KOPT-K1 (cell line): ENCODE results near the gene TCERG1L.

Source experiments
- H3K27ac ChIP-seq: fragments of 200-600 bp; sonication (generic); 2 replicates; pipeline ENCODE4 v1.5.1; 2016; ENCODE audit warnings: antibody characterized with exemption, mild to moderate bottlenecking, low read depth, low read length; ENCODE audit not compliant: poor library complexity, severe bottlenecking
- H3K36me3 ChIP-seq: fragments of 200-600 bp; sonication (generic); 2 replicates; pipeline ENCODE4 v1.5.1; 2017; ENCODE audit warnings: antibody characterized with exemption, mild to moderate bottlenecking, low read length, moderate library complexity; ENCODE audit not compliant: insufficient read depth
- H3K9me3 ChIP-seq: fragments of 200-600 bp; sonication (generic); 2 replicates; pipeline ENCODE4 v1.5.1; 2017; ENCODE audit warnings: antibody characterized with exemption, low read length, mild to moderate bottlenecking; ENCODE audit not compliant: insufficient read depth, poor library complexity, severe bottlenecking

Gene TCERG1L

DNA sequence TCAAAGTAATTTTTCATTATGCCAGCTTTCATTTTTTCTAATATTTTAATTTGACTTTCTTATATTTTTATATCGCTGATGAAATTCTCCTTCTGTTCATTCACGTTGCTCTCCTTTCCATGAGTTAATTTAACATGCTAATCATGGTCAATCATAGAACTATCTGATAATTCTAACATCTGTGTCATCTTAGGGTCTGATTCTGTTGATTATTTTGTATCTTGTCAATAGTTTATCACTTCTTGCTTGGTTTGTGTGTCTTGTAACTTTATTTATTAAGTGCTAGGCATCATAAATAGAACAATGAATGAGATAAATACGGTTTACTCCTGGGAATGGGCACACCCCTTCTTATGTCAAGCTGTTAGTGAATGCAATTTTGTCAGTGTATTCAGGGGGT is 11.0 kb downstream of the TCERG1L start:
- Histone ChIP-seq H3K36me3 (no peaks in the 10 kb centered on the region), H3K27ac (no peak overlapping the region), H3K9me3 (peaks cover 14% of the 10 kb centered on the region)

DNA sequence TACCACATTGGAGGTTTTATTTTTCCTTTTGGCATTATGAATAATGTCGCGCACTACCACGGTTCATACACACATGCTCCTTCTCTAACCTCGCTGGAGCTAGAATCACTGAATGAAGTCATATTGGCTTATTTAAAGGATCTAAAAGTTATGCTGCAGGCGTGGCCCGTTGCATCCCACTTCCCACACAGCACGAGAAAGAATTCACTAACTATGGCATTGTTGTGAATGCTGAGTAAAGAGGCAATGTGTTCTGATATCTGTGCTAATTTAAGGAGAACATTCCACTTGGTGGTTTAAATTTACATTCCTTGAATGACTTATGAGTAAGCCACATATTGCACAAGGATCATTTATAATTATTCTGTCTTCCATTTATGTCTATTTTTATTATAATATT is 20.7 kb downstream of the TCERG1L start:
- Histone ChIP-seq H3K9me3 (no peaks in the 10 kb centered on the region), H3K27ac (no peak overlapping the region), H3K36me3 (no peaks in the 10 kb centered on the region)

DNA sequence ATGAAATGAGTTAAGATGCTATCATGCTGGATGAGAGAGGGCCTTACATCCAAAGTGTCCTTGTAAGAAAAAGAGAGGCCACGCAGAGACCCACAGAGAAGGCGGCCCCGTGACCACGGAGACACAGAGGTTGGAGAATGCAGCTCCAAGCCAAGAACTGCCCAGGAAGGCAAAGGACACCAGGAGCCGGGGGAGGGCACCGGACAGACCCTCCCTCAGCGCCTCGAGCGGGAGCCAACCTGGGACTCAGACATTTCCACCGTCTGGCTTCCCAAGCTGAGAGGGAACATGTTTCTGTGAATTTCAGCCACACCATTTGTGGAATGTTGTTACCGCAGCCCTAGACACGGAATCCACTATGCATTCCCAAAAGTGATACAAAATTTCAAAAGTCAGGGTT is 22.9 kb downstream of the TCERG1L start:
- H3K36me3 ChIP-seq: no peaks in the 10 kb centered on the region
- H3K27ac ChIP-seq: no peak overlapping the region
- H3K9me3 ChIP-seq: no peaks in the 10 kb centered on the region

DNA sequence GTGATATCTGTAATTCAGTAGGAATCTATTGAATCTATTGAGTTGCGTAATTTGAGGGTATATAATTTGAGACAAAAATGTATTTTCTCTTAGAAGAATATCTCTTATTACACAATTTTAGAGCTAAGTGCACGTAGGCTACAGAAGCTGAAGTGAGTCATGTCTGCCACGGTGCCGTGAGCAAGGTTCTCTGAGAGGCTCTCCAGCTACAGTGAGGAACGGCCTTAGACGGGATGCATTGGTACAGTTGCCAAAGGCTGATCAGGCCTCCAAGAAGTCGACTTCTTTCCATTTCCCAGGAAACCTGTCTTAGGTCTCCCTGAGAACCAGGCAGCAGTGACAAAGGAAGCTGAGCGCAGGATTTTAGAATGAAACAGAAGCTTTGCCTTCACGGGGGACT is 28.6 kb downstream of the TCERG1L start:
- H3K27ac ChIP-seq: no peak overlapping the region
- no peaks in the 10 kb centered on the region for H3K36me3 ChIP-seq
- H3K9me3 ChIP-seq: no peaks in the 10 kb centered on the region

DNA sequence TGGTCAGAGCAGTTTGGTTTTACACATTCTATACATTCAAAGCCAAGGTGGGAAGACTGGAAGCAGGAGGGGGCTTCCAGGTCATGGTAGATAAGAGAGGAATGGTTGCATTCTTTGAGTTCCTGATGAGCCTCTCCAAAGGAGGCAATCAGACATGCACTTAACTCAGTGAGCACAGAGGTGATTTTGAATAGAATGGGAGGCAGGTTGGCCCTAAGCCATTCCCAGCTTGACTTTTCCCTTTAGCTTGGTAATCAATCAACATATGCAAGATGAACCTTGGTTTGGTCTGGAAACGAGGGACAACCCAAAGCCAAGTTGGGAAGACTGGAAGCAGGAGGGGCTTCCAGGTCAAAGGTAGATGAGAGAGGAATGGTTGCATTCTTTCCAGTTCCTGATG is 31.4 kb downstream of the TCERG1L start:
- H3K36me3 ChIP-seq: no peaks in the 10 kb centered on the region
- no peak overlapping the region for H3K27ac ChIP-seq
- no peaks in the 10 kb centered on the region for H3K9me3 ChIP-seq

DNA sequence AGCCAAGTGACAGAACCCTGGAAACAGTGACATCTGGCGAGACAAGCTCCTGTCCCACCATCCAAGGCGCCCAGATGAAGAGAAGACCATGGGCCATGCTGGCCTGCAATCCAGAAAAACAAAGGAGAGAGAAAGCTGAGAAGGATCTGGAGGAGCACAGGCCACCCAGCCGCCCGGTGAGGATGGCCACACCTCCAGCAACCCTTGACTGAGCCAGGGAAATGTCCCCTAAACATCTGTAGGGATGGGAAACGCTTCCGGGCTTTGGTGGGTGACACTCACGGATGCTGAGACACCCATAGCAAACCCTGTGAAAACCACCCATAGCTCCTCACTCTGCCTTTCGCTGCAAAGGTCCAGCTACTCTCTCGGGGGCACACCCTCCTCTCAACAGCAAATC is 32.0 kb downstream of the TCERG1L start:
- H3K9me3 ChIP-seq: no peaks in the 10 kb centered on the region
- H3K36me3 ChIP-seq: no peaks in the 10 kb centered on the region
- no peak overlapping the region for H3K27ac ChIP-seq

DNA sequence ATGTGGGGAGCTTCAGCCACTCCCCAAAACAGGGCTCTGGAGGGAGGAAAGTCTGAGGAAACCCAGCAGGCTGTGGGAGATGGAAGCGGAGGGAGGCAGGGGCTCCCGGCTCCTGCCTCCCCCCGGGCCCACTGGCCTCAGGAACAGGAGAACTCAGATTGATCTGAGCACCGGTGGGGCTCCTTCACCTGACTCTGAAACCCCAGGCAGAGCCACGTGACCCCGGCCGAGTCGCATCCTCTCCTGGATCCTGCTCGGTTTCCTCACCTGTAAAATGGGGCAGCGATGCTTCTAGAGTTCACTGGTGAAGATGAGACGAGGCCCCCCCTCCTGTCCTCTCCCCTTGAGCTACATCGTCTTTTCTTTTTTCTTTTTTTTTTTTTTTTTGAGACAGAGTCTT is 33.6 kb downstream of the TCERG1L start:
- Histone ChIP-seq H3K27ac (no peak overlapping the region), H3K9me3 (no peaks in the 10 kb centered on the region), H3K36me3 (no peaks in the 10 kb centered on the region)

DNA sequence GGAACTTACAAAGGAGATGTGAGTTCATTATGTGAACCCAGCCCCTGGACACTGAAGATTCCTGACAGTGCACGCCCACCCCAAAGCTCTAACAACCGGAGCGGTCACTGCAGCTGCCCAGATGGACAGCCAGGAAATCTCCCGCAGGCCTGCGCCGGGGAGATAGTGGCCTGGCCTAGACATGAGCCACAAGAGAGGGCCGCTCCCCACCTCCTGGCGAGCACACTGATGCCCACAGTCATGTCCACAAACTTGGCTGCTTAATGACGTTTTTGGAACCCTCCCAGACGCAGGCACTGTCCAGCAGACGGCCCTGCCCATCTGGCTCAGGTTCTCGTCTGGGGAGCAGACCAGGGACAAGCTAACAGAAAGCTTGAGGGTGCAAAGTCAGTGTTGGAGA is 34.2 kb downstream of the TCERG1L start:
- no peaks in the 10 kb centered on the region for H3K36me3 ChIP-seq

DNA sequence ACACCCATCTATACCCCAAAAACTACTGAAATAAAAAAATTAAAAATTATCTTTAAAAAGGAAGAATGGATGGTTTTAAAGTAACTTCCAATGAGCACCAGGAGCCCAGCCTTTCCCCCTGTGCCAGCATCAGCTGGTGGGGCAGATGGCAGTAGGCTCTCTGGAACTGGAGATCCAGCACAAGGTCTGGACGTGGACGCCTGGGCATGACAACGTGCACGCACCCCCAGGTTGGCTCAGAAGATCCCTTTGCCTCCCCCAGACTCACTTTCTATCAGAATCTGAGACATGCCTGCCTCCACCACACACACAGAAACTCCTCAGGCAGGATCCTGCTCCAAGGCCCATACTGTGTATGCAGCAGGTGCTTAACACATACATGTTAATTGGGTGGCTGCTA is 35.8 kb downstream of the TCERG1L start:
- no peaks in the 10 kb centered on the region for H3K9me3 ChIP-seq
- no peak overlapping the region for H3K27ac ChIP-seq
- H3K36me3 ChIP-seq: no peaks in the 10 kb centered on the region

More for the DNA sequence above, 34.2 kb downstream of the TCERG1L start:
- no peaks in the 10 kb centered on the region for H3K9me3 ChIP-seq
- no peak overlapping the region for H3K27ac ChIP-seq

DNA sequence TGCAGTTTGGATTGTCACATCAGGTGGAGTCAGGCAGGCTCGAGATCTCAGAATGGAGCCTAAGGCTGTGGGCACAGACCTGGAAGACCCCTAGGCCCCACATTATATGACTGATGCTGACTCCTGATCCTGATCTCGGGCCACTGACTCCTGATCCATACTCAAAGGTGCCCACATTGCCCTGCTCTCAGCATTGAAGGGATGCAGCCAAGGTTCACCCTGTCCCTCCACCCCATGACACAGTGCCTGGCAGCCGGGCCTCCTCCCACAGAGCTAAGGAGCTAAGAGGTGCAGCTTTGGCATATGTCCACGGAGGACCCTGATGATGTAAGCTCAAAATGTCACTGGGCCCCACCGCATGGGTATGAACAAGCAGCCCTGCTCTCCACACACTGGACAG is 36.6 kb downstream of the TCERG1L start:
- H3K27ac ChIP-seq: no peak overlapping the region
- no peaks in the 10 kb centered on the region for H3K9me3 ChIP-seq
- H3K36me3 ChIP-seq: no peaks in the 10 kb centered on the region

DNA sequence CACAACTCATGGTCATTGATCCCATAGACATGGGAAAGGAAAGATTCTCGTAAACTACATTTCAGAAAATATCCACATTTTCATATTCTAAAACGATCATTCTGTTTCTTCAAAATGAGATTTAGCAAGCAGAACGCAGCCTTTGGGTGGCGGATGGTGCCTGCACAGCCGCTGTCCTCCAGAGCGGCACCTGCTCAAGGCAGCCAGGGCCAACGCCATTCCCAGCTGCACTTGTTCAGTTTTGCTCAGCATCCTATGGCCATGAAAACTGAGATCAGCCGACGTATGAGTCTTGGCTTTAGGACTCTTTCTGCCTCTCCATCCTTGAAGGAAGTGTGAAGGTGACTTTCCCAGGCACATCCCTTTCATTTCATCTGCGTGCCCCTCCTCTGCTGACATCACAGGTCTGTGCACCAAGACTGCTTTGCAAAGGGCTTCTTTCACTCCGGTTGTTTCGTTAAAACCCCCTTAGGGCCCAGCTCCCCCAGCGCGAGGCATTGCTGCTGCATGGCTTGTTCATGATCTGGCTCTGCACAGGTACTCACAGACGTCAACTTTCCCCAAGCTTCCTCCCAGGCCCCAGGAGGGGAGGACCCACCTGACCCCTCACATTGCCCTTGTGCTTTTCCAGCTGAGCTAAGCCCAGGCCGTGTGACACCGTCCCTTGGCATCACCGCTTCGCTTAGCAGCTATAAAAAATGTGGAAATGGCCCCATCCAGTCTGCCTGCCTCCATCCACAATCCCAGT is 37.2 kb downstream of the TCERG1L start:
- Histone ChIP-seq H3K9me3 (no peaks in the 10 kb centered on the region), H3K27ac (no peak overlapping the region), H3K36me3 (no peaks in the 10 kb centered on the region)

DNA sequence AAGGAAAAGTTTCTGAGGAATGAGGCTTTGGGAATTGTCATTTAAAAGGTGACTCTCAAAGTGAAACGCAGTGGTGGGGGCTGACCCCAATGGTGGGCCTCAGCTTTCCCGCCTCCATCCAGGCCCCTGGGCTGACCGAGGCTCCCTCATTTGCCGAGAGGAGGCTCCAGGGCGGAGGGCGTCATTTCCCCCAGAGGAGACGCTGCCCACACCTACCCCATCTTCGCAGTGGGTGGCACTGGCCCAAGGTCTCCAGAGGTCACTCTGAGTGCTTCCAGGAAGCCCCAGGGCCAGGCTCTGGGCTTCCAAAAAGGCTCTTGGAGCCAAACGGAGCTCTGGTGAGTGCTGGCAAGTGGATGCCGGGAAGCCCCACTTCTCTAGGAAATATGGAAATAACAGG is 38.0 kb downstream of the TCERG1L start:
- Histone ChIP-seq H3K27ac (no peak overlapping the region), H3K9me3 (no peaks in the 10 kb centered on the region)

DNA sequence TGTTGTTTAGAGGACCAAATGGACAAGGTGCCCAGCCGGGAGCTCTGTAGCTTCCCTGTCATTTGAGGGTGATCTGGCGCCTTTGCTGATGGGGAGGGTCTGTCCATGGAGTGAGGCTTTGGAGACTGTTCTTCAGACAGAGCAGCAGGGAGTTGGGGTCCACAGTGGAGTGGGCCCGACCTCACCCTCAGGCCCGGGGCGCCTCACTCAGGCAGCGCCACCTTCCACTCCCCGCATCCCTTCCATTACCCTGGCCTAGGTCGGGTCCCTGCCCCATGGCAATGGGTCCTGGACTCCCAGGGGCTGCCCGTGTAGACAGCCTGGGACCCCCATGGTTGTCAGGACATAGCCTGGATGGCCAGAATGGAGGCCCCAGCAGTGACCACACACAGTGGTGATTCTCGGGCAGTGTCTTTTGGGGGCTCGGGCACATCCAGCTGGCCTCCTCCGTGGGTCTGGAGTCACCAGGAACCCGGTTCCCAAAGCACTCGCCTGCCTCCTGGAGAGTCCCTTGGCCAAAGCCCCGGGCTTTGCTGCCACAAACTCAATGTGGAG is 38.5 kb downstream of the TCERG1L start:
- Histone ChIP-seq H3K9me3 (no peaks in the 10 kb centered on the region), H3K27ac (no peak overlapping the region), H3K36me3 (no peaks in the 10 kb centered on the region)

More for the DNA sequence above, 38.0 kb downstream of the TCERG1L start:
- no peaks in the 10 kb centered on the region for H3K36me3 ChIP-seq

DNA sequence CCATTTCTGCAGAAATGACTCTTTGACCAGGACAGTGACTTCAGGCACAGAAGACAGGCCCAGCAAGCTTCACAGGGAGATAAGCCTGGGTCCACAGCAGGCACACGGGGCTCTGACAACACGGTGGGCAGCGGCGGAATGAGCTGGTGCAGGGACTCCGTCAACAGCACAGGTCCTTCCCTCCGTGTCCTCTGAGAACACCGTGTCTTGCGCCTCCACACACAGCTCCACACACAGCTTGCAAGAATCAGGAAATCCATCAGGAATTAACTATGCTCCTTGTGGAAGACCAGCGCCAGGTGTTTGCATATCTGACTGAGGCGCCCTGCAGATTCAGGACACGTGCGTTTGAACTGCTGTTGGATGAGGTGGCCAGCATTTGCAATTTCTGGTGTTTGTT is 39.6 kb downstream of the TCERG1L start:
- H3K36me3 ChIP-seq: no peaks in the 10 kb centered on the region
- H3K9me3 ChIP-seq: no peaks in the 10 kb centered on the region
- no peak overlapping the region for H3K27ac ChIP-seq

DNA sequence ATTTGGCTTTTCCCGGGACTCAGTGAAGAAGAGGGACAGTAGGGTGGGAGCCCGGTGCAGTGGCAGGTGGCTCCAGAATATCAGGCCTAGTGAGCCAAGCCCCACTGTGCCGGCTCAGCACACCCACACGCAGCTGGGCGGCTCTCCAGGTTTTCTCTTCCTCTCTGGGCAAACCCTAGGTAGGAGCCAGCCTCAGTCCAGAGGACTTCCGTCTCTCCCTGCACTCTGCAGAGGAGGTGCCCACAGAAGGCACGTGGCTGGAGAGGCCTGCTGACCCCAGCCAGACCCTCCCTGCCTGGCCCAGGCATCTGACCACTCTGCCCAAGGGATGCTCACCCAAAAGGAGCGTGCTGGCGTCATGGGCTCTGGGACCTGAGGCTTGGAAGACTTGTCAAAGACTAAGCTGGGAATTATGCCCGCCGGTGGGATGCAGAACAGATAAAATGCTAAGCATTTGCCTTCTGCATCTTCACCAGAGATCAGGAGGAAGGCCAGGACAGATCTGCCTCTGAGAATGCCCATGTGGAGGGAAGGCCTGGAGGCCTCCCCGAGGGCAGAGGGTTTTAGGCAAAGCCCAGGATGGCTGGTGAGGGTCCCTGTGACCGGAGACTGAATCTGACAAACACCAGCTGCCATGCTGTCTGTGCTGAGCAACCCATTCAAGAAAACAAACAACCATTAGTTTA is 40.2 kb downstream of the TCERG1L start:
- H3K36me3 ChIP-seq: no peaks in the 10 kb centered on the region
- H3K9me3 ChIP-seq: no peaks in the 10 kb centered on the region
- no peak overlapping the region for H3K27ac ChIP-seq
